NCI-H446 (cell line): ENCODE results near the gene BMAL2.

Experiments used
- DNase-seq, 2 experiments: peaks; one replicate each; lab custom pipeline; 2025; lab: John Stamatoyannopoulos, UW

BMAL2 gene

DNA sequence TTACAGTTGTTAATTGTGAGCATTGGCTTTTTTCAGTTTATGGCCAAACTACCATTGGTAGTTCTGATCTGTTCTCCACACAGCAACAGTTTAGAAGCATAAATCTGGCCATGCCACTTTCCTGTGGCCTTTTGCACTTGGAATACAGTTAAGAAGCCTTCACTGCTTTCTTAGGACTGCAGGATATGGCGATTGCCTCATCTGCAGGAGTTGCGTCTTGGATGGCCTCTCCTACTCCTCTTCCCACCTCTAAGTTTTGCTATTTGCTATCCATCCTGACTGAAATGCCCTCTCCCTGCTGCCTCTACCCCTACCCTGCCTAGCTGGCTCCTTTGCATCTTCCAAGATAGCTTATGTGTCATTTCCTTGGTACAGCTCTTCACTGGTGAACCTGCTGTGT is 12.8 kb upstream of the BMAL2 start:
- DNase-seq: no peak

DNA sequence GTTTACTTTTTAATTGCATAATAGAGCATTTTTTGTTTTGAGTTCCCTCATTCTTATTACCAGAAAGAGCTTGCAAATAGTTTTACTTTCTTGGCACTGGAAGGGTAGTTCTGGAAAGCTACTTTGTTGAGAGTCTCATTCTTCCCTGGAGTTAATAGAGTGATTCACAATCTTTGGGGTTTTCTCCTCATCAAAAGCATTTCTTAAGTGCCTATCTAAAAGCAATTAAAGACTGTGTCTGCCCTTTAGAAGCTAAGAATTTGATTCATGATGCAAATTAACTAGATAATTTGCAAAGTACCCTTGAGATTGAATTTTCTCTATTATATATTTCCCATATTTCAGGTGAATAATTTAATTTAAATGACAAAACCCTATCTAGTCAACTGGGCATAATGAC is 8.1 kb upstream of the BMAL2 start:
- no peak for DNase-seq

DNA sequence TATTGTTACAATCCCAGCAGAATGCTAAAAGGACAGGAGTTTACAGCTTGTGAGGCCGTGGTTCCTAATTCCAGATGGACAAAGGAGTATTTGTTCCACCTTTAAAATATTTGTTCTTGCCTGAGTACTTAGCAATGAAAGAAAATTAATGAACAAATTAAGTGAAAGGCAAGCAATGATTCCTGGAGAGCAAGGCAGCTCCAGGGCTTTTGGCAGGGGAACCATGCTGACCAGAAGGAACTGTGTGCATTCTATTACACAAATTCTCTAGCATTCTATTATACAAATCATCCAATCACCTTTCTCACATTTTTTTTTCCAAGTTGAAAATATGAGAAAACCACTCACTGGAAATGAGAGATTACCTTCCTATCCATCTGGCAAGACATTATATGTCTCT is 1.8 kb upstream of the BMAL2 start:
- DNase-seq: no peak

DNA sequence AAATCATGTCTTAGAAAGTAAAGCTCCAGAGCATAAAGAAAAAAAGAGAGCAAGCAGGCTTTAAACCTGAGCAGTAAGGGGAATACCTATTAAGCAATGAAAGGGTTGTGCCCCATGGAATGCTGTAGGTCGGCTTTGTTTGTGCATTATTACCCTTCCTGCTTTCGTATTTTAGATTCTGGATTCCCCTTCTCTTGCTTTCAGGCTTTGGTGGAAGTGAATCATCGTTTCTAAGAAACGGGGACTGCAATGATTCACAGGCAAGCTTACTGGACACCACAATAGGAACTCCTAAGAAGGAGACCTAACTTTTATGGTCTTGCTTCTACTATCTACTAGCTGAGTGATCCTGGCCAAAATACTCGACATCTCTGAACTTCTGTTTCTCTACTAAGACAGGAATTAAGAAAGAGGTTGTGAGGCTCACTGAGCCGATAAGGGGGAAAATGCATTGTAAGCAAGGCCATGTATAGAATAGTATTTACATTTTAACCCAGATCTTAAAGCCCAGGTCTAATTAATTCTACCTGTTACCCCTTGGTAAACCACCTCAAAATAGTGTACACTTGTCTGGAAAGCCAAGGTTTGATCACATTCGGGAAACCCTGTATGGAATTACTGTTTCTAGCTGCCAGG is 1.2 kb upstream of the BMAL2 start:
- DNase-seq: peak in 1 of 2 experiments; percentile 6

DNA sequence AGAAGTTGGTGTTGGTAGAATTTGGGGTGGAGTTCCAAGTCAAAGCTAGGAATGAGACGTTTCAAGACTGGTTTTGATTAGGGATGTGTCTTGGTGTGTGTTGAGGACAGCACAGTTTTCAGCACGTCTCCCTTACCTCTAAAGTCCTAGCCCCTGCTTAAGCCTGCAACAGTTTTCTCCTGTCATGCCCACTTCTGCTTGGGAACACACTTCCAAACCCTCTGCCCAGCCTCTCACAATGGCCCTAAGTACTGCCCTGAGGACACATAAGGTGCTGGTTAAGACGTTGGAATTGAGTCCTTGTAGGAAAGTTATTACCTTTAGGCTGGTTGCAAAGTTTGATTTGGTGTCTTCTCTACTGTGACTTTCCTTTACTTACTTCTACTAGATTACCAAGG is 710 bp upstream of the BMAL2 start:
- DNase-seq: no peak

DNA sequence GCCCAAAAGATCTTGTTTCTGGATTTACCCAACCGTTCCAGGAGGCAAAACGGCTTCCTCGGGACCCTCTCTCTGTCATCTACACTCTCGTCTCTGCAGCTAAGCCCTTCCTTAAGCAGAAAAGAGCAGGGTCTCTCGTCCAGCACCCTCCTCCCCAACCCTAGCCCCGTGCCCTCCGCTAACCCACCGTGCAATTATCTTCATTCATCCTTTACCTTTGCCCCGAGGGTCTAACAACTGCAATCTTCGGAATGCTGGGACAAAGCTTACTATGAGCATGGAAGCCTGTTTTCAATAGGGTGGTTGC is 276 bp upstream of the BMAL2 start:
- no peak for DNase-seq

DNA sequence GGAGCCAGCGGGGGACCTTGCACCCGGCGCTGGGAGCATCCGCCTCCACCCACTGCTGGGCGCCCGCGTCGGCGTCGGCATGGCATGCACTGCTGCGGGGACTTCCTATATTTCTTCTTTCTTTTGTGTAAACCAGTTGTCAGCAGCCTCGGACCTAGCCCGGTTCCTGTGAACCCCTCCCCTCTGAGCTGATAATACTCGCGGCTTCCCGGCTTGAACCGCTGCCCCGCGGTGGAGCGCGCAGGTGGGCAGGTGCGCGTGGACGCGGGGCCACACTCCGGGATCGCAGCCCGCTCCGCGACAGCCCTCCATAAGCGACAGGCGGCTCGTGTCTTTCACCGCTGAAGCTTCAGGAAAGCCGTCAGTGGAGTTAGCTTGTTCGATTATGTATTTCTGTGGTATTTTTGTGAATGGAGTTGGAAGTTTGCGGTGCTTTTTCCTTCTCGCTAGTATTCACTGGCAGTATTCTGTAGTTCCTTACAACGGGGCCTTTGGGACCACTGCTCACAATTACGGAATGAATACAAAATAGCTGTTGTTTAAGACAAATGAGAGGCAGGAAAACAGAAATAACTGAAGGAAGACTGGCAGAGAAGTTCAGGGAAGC is 870 bp downstream of the BMAL2 start:
- DNase-seq: no peak

DNA sequence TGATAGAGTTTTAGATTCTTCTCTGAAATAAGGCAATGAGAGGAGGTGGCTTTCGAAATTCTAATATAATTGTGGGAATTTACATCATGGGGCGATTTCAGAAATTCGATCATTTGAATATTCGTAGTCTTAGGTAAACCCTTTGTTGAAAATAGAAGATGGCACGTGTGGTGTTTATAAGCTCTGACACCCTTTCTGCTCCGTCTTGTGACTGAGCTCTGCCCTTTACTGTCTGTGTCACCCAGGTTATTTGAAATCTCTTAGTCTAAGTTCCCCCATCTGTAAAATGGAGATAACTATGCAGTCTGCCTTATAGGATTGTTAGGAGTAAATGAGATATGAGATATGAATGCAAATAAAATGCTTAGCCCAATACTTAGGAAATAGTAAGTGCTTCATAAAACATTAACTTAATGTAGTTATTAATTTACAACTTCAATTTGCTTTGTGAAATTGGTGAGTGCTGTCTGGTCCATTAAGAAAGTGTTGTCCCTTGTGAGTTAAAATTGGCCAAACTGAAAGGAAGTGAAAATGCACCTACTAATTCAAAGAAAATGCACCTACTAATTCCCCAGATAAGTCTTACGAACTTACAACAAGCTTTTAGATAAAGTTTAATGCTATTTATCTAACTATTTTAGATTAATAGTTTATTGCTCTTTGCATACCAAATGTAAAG is 1.5 kb downstream of the BMAL2 start:
- DNase-seq: no peak

DNA sequence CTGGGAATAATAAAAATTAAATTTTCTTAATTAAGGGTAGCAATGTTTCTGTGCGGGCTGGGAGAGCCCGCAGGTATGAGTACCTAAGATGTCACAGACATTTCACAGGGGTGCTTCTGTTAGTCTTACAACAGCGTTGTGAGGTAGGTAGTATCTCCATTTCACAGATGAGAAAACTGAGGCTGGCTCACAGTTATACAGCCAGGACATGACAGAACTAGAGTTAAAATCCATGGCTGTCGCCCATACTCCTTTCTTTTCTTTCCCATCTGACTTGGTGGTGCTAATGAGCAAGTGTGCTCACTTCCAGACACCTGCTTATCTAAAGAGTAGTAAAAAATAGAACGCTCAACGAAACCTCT is 2.1 kb downstream of the BMAL2 start:
- no peak for DNase-seq

DNA sequence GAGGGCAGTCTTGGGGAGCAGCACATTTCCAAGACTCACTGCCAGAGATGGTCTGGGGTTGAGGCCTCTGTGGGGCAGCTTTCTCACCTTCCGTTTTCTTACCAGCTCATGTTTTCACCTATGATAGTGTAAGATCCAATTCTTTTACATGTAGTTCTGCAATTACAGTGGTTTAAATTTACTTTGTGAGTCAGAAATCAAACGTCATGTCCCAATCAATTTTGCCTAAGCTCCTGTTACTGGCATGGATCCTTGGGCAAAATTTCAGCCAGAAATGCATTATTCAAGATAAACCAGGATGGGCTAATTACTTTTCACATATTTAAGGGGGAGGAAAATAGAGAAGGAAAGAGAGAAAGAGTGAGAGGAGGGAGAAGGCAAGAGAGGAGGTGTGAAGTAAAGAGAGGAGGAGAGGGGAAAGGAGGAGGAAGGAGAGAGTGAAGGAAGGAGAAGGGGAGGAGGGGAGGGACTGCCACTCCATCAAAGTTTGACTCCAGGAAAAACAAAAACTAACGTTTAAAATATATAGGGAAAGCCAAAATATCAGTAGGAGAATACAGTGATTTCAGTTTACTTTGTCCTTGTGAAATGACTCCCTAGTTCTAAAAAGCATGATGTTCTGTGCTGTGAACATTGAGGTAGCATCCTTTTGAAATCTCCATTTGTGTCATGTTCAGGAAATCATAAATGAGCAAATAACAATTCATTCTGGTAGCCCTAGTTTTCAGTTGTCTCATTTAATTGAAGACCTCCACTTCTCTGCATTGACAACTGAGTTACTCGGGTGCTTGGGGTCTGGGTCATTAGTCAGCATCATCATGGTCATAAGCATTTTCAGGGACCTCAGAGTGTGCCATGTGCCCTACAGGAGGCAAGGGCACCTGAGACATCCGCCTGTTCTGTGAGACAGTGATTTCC is 3.0 kb downstream of the BMAL2 start:
- no peak for DNase-seq

DNA sequence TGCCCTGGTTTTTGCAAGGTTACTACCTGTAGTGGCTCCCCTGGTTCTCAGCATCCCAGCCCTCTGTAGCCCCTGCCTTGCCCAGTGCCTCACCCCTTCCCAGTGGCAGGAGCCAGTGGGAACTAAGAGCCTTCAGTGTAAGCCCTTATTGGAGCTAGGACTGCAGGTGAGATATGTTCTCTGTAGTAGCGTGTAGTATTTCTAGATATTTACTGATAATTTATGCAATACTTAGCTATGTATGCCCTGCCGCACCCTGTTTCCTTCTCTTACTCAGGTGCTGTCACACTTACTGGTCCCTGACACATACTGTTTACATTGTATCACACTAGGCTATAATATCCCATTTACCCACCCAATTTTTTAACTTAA is 3.6 kb downstream of the BMAL2 start:
- no peak for DNase-seq

DNA sequence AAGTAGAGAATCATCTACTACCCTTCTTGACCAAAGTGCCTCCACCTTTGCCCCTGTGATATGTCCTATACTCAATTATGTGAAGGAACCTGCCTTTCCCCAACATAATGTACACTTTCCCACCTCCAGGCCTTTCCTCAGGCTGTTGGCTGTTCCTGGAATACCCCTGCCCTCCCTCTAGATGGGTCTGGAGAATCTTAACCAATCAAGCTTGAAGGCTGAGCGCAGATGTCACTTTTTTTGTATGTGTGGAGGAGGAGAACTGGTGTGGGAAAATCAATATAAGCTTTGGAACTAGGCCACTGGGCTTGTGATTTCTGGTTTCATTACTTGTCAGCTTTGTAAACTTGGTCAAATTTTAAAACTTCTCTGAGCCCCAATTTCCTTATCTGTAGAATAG is 4.7 kb downstream of the BMAL2 start:
- peak; percentile 7 to 41 for DNase-seq

DNA sequence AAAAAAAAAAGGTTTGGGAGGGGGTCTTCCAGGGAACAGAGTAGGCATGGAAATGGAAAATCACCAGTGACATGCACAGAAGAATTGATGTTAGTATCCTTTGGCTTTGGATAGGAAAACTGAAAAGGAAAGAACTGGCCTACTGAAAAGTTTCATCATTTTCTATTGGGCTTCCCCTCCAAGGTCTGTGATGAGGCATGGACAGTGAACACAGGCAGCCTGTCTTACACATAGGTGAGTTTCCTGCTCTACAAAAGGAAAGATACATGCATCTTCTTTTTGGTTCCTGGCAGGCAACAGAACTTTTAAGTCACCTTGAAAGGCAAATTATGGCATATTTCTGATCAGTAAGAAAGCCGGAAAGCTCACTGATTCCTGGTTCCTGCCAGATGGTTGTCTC is 5.8 kb downstream of the BMAL2 start:
- DNase-seq: no peak

DNA sequence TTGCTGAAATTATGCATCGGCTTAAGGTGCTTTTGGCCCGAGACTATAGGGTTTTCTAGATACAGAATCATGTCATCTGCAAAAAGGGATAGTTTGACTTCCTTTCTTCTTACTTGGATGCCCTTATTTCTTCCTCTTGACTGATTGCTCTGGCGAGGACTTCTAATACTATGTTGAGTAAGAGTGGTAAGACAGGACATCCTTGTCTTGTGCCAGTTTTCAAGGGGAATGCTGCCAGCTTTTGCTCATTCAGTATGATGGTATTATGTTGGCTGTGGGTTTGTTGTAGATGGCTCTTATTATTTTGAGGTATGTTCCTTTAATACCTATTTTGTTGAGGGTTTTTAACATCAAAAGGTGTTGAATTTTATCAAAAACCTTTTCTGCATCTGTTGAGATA is 8.3 kb downstream of the BMAL2 start:
- no peak for DNase-seq

DNA sequence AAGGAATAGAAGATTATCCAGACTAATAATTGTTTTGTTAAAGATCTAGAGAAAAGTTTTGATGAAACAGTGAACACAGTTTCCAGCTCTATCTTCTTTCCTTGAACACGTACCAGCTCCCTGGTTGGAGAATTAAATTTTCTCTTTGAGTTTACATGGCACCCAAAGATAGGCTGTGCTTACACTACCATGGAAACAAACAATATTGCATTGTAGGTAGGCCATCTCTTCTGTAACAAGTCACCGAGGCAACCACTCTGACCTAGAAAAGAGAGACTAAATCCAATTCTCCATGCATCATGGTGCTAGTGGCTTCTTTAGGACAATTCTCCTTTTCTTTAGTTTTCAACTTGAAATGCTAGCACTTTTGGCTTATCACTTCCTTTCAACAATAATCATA is 9.9 kb downstream of the BMAL2 start:
- DNase-seq: no peak

DNA sequence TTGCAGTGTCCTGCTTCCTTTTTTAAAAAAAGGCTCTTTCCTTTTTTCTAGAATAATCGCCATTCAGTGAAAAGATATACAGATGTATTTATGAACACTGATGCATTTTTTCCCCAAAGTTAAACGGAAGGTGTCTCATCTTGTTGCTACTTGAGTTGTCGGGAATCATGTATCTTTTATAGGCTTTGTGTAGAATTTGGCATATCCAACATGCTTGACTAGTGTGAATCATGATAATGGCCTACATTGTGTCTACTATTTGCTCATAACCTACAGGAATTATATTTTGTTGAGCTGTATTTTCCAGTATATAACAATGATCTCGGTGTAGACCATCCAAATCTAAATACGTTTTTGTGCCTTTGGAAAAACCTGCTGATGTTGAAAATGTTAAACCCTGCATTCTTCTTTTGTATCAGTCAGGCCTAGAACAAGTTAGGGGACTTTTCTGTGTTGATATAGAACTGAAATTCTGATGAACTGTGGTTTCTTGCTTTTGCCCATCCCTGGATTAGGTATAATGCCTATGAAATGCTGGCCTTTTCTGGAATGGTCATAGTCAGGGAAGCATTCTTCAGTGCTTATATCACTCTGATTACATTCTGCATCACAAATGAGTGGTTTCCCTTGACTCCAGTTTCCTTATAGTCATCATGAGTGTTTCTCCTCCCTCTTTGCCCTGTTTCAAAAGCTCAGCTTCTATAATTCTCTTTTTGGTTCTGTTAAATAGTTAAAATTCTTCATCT is 10.8 kb downstream of the BMAL2 start:
- no peak for DNase-seq

DNA sequence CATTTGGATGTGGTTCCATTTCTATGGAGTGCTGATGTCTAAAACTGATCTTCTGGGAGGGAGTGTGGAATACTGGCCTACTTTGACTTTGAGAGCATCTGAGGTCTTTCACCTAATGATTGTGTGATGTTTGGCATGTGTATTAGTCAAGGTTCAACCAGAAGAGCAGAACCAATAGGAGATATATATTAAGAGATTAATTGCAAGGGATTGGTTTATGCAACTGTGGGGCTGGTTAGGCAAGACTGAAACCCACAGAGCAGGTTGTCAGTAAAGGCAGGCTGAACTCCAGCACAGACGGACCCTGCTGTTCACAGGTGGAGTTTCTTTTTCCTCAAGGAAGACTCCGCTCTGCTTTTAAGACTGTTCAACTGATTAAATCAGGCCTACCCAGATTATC is 11.6 kb downstream of the BMAL2 start:
- no peak for DNase-seq

DNA sequence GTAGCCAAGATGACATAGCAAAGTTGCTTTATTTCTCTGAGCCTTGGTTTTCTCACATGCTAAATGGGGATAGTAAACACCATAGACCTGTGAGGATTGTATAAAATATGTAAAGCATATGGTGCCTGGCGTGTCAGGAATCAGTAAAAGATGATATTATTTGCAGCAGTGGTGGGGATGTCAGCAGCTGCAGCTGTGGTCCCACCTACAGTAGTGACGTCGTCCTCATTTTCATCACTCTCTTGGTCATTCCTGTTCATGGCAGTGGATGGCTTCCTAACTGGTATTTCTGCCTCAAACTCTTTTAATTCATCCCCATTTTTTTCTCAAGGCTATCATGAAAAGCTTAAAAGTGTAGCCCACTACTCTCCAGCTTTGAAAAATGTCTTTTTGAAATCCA is 12.1 kb downstream of the BMAL2 start:
- no peak for DNase-seq

DNA sequence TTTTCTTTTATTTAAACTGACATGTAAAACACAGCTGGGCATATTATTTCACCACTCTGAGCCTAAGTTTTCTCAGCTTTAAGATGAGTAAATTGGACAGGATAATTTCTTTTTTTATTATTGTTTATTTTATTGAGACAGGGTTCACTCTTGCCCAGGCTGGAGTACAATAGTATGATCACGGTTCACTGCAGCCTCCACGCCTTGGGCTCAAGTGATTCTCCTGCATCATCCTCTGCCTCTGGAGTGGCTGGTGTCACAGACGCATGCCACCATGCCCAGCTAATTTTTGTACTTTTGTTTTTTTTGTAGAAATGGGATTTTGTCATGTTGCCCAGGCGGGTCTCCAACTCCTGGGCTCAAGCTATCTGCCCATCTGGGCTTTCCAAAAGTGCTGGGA is 12.7 kb downstream of the BMAL2 start:
- no peak for DNase-seq

DNA sequence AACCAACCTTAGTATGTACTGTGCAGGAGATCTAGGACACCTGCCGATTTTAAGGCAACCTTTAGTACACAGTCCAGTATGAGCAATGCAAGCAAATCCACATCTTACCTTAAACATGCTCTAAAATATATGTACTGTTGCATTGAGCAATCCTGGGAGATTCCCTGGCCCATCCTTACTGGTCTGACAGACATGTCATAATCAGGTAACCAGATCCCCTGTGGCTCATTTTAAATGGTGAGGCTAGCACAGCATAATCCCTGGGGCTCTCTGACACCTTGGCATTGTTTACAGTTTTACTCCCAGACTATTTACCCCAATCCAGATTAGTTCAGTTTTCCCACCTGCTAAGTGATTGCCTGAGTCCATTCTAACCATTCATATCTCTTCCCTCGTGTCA is 15.1 kb downstream of the BMAL2 start:
- no peak for DNase-seq

DNA sequence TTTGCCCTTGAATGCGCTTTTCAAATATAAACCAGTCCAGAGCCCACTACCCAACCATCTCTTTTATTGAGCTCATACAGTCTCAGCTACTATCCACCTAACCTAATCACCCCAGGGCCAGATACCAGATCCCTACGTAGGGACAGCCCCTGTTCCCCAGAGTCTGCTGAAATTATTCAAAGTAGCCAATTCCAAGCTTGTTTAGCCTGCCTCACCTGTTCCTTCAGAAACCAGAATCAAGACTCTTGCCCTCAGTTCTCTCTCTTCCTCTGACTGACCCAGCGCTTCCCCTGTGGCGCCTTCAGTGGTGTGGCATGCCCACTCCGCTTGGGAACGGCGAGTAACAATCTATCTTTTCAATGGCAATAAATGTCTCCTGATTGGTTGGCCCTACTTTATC is 18.8 kb downstream of the BMAL2 start:
- no peak for DNase-seq

DNA sequence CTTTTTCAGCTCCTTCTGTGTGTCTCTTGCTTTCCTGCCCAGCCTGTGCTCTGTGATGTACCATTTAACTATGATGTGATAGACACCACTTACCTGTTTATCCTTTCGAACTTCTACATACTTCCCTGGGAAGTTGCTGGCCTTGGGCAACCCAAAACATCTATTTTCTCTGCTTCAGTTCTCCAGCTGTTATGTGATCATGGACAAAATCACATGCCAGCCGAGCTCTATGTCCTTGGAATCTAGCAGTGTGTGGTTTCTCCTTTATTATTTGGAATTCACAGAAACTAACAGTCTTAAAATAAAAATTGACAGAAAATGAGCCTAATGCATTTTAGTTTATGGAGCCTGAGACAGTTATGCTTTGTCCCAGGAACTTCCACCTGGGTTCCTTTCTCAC is 22.9 kb downstream of the BMAL2 start:
- DNase-seq: no peak
